CD1c-positive myeloid dendritic cell (primary cell): Measurements from ENCODE around the gene LRRC49.
"Not testable (repeated sequence)": the region's sequence is repeated elsewhere in the genome, so short reads cannot be mapped to it uniquely, and the experiment has no call there.

ENCODE experiments used
- DNase-seq: peaks from one replicate; pipeline ENCODE4 v3.0.0-alpha.2; 2016; ENCODE audit errors: extremely low spot score

LRRC49 gene

DNA sequence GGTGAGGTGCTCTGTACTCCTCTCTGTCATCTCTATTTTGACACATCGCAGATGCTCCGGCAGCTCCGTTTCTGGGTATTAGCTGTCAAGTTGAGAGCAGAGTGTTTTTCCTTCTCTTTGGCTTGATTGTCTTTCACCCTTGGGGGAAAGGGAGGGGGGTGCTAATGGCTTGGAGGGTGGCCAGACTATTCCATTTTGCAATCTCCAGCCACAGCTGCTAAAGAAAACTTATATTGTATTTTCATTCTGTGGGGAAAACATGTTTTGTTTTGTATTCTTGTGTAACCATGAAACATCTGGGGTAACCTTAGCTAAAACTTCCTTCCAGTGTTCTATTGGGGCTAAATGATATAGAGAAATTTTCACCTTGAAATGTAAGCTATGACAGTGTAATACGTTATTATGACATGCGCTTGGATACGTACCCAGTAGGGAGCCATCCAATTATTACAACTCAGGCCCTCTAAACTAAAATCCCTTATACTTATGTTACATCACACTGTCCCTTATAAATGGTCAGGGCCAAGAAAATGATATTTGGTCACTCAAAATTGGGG, 24.6 kb upstream of the LRRC49 start:
- no peak for DNase-seq

DNA sequence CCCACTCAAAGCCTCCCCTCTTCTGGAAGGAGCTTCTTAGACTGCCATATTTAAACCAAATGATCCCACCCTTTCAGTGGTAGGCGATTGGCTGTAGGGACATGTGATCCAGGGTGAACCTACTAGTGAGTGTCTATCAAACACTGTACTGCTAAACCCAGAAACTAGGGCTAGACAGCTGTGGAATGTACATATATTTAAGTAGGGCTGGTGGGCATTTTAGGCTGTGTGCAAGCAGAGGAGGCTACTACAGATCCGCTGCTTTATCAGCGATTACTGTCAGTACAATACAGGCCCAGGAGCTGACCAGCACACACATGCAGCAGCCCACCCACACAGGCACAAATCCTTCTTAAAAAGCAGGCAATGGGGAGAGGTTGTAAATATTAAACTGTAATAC, 23.3 kb upstream of the LRRC49 start:
- DNase-seq: no peak

DNA sequence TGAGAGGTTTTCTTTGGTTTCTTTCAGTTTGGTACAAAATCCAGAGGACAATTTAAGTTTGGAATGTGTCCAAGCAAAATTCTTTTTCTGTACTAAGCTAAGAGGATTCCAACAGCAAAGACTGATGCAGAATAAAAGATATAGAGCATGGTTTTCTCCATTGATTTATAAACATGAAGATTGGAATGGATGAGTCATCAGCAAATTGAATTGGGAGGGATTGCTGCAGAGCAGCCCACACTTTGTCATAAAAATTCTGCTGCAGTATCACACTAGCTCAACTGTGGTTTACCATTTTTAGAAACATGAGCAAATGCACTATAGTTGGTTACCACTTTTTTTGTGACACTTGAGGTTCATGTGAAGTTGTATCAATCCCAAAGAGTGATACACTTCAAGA, 22.6 kb upstream of the LRRC49 start:
- no peak for DNase-seq

DNA sequence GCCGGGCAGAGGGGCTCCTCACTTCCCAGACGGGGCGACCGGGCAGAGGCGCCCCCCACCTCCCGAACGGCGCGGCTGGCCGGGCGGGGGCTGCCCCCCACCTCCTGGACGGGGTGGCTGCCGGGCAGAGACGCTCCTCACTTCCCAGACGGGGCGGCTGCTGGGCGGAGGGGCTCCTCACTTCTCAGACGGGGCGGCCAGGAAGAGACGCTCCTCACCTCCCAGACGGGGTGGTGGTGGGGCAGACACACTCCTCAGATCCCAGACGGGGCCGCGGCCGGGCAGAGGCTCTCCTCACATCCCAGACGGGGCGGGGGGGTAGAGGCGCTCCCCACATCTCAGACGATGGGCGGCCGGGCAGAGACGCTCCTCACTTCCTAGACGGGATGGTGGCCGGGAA, 21.1 kb upstream of the LRRC49 start:
- not testable (repeated sequence) for DNase-seq

DNA sequence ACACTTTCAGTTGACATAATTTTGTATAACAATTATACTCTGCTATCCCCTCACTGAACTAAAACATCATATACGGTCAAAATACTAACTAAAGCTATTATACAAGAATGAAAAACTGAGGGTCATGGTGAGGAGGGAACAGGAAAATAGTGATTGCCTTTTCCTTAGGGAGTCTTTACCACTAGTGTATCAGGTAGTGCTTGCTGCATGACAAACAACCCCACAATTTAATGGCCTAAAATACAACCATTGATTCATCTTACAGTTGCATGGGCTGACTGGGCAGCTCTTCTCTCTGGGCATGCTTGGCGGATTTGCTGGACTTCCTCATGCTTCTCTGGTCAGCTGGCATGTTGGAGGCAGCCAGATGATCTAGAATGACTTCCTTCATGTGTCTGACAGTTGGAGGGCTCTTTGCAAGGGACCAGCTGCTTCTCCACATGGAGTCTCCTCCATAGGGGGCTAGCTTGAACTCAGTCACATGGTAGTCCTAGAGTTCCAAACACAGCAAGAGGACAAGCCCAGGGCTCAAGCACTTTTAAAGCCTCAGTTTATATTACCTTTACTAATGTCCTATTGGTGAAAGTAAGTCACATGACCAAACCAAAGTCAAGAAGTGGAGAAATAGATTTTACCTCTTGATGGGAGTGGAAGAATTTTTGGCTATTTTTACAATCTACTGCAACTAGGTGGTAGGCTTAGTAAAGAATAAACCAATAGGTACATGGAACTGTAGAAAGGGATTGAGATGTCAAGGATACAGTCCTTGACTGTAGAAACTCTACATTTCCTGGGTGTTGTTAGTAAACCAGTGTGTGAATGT, 19.2 kb upstream of the LRRC49 start:
- DNase-seq: no peak

DNA sequence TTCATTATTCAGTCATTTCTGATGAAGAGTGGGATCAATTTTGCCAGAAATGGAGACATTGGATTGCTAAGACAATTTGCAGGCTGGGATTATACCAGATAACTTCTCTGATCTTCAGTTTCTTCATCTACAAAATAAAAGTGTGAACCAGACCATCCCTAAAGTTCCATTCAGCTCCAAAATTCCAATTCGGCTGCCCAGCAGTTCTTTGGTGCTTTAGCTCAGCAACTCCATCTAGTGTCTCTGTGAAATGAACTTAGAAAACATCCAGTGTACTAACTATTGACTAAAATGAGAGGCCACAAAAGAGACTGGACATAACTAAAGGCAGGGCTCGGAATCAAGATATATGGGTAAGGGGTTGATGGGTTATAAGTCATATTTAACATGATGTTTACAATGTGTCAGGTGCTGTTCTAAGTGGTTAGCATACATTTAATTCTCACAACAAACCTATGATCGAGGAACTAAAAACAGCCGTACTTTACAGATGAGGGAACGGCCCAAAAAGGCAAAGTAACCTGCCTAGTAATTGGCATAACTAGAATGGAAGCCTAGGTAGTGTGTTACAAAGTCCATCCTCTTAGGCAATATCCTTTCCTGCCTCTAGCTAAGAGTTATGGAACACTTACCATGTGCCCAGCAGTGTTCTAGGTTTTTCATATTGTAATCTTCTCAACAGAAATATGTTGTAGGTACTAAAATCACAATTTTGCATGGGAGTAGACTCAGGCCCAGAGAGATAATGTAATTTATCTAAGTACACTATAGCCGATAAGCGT, 17.4 kb upstream of the LRRC49 start:
- no peak for DNase-seq

DNA sequence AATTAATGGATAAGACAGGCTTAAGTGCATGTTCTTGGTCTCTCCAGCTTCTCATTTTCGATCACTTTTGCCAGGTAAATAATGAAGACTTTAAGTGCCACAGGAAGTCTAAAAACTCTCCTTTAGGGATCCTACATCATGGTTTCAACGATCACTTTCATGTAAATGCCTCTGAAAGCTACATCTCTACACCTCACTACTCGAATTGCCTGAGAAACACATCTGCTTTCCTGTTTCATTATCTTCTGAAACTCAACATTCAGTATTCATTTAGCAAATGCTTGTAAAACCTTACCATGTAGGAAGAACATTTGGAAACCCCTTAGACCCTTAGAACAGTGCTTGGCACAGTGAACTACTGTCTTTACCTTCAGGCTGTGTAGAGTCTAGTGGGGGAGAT, 16.6 kb upstream of the LRRC49 start:
- no peak for DNase-seq

DNA sequence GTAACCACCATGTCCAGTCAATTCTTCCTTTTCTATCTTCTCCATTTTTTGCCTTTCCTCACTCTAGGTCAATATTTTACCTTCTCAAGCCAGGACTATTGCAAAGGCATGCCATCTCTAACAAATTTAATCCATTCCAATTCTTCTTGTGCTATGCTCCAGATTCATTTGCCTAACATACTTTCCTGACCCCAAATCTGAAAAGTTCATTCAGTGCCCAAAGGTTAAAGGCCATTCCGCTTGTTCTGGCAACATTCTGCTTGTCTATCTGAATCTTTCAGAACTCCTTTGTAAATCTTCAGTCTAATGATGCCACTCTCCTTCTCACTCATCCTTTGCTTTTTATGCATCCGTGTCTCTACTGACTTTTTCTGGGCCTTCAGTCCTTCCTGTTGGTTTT, 15.9 kb upstream of the LRRC49 start:
- no peak for DNase-seq

DNA sequence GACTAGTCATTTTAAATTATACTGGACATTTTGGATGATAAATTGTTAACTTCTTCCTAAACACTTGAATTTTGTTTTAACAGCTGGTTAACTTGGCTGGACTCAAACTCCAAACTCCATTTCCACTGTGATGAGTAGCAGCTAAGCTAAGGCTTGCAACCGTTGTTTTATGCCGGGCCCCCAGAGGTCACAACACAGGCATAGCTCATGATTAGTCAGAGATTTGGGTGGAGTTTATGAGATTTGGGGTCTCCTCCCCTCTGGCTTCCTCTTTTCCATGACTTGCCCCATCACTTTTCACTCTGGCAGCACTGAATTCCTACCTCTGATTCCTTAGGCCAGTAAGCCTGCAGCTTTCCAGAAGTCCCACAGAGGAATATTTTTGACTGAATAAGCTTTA, 13.2 kb upstream of the LRRC49 start:
- no peak for DNase-seq

DNA sequence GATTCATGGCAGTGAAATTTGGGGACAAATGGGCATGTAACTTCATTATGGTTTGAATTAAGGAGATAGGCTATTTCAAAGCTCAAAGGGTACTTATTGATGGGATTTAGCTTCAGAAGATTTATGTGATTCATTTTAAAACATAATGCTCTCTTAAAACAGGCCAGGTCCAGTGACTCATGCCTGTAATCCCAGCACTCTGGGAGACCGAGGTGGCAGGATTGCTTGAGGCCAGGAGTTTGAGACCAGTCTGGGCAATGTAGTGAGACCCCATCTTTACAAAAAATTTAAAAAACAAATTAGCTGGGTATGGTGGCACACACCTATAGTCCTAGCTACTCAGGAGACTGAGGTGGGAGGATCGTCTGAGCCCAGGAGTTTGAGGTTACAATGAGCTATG, 11.8 kb upstream of the LRRC49 start:
- no peak for DNase-seq

DNA sequence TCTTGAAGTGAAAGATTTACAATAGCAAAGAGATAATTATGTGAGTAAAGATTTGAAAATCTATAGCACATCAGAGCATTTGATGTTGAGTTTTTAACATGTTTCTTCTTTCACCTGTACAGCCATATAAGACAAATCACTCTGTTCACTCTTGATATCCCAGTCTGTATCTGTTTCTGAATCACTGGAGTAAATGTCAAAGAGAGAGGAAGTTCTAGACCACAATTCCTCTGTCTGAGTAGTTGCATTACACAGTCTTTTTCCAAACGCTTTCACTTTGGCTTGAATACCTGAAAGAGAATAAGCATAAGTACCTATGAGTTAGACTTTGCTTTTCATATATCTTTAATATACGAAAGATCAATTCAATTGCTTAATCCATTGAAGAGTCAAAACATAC, 10.3 kb upstream of the LRRC49 start:
- no peak for DNase-seq

DNA sequence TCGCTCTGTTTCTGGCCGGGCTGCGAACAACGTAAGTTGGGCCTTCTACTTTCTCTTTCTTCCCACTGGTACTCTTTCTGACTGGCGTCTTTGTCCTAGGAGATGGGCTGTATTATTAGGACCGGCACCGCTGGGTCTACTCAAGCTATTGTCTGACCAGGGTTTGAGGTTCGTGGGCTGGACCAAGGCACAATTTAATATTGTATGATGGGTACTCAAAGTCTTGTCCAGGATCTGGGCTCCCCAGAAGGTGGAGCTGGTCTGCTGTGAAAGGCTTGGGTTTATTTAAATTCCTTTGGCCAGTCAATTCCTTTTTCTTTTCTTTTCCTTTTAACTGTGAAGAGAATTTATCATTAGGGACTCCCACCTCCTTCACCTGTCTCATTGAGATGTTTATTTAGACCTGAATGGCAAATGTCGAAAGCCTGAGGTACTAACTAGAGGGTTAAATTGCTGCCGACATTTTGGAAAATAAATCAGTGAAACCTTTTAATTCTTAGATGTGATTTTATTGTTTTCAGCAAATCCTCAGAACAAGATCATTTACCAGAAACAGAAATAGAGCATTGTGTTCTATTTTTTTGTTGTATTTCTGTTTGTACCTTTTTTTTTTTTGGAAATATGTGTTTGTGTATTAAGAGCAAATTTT, 410 bp downstream of the LRRC49 start:
- peak; percentile 2 for DNase-seq

DNA sequence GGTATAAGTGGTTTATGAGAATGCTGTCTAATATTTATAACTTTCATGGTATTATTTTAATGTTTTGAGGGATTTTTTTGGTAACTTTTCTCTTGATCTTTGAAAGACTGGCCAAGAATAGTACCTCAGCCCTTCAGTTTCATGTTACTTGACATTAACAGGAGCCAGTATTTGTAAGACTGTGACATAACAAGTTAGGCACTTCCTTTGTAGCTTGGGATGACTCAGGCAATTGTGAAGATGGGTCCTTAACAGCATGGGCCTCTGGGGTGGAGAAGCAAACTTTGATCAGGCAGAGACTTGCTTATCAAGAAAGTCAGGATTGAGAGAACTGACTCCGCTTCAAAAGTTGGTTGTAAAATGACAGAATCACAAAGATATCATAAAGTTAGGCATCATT, 9.5 kb downstream of the LRRC49 start:
- DNase-seq: no peak

DNA sequence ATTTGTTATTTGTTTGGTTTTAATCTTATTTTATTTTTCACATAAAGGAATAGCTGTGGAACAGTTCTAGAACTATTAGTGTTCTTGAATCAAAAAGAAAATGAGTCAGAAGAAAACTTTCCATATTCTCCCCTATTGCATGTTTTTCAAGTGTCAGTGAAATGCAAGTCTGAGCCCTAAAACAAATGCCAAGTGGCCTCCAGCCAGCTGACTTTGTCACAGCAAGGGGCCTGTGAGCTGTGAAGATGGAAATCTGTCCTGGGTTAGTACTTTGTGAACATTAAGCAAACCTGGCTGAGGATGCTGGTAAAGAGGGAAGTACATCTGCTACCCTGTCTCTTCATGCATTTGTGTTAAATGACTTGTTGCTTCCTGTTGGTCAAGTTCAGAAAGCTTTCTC, 14.2 kb downstream of the LRRC49 start:
- DNase-seq: no peak

DNA sequence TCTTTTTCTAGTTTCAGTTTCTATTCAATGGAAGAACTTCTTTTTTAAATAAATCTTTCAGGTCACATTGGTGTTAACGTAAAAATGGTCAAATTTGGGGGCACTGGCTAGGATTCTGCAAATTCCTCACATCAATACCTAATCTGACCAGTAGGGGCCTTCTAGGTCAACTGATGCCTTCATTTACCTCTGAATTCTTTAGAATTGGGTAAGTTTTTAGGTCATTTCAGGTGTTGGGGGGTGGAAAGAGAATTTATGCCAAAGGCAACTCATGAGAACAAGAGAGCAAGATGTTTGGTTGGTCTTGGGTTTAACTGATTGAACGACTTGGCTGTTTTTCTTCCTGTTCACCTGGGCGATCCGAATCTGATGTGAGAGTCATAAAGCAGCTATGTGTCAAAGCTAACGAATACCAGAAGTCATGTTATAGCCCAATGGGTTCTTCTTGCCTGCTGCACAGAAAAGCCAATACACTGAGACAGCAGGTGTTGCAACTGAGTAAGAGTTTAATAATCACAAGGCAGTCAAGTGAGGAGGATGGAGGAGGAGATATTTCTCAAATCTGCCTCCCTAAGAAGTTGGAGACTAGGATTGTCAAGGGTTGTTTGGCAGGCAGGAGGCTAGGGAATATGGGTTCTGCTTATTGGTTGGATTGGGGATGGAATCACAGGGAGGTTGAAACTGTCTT, 15.3 kb downstream of the LRRC49 start:
- DNase-seq: no peak

DNA sequence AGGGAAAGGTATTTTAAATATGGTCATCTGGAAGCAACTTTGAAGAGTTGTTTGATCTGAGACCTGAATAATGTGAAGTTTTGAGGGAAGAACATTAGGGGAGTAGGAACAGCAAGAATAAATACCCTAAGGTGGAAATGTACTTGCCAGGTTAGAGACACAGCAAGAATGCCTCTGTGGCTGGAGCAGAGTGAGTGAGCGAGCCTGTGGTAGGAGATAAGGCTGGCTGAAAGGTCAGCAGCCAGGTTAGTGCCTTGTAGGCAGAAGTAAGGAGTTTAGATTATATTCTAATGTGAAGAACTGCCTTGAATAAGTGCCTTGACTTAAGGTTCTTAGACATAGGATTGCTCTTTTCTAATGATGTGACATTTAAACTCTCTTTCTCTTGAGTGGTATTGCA, 18.3 kb downstream of the LRRC49 start:
- no peak for DNase-seq

DNA sequence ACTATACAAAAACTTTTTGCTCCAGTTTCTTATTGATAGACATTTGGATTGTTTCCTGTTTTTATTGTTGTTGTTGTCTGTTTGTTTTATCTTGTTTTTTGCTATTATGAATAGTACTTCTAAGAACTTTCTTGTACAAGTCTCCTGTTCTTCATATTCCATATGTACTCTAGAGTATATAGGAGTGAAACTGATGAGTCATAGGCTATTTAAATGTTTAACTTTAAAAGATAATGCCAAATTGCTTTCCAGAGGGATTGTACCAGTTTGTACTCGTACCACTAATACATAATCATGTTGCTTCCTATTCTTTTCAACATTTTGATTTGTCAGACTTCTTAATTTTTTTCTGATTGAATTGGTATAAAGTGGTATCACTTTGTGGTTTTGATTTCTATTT, 19.6 kb downstream of the LRRC49 start:
- no peak for DNase-seq

DNA sequence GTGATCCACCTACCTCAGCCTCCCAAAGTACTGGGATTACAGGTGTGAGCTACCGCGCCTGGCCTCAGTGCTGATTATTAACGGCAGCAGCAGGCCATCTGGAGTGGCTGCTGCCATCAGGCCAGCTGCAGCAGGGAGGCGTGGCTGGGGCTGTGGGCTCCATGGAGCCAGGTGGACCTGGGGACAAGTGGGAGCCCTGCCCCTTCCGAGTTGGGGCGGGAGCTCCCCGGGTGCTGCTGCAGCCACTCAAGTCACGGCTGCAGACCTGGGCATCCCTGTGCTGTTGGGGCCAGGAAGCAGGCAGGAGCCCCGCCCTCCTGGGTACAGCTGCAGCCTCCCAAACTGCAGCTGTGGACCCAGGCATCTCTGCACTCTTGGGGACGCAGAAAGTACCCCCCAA, 23.9 kb downstream of the LRRC49 start:
- no peak for DNase-seq

DNA sequence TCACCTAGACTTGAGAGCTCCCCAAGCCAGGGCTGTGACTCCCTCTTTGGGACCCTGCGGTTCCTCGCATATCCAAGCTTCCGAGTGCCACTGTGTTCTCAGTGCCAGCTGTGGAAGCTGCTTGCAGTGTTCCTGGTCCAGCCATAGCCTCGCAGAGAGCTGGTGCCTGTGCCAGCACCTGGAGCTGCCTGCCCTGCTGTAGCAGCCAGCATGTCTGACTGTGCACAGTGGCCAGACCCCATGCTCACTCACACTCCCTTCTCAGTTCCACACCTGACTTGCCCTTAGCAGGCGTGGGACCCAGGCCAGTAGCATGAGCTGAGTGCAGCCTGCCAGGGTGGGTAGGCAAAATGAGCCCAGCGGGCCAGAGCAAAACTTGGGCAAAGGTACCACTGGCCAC, 25.3 kb downstream of the LRRC49 start:
- no peak for DNase-seq

DNA sequence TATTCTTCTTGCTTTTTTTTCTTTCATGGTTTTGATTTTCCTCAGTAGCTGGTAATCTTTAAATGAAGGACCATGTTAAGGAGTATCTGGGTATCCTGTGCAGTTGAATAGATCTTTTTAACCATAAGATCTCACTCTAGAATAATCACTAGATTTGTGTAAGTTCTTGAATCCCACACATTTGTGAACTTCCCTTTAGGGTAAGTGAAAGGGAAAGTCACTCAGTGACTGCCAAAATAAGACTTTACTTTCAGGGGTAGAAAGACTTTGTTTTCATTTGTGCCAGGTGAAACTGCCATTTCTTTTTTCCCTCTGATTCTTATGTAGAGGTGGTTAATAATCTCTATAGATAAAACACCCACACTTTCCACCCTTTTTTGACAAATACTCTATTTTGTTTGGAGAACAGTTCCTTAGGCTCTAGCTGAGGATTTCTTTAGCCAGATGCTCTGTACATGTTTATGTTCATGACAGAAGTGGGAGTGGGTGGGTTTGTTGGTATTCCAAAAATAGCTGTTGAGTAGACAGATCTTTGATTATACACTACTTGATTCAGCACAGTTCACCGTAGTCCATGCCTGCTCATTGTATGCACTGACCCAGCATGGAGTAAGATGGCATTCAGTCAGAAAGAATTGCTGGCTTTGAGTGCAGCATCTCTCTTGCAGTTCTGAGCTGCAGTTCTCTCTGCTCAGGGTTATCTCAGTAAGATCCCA, 28.5 kb downstream of the LRRC49 start:
- DNase-seq: peak; percentile 5

DNA sequence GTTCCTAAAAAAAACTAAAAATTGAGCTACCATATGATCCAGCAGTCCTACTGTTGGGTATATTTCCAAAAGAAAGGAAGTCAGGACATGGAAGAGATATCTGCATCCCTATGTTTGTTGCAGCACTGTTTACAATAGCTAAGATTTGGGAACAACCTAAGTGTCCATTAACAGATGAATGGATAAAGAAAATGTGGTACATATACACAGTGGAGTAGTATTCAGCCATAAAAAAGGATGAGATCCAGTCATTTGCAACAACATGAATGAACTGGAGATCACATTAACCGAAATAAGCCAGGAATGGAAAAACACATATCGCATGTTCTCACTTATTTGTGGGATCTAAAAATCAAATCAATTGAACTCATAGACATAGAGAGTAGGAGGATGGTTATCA, 29.5 kb downstream of the LRRC49 start:
- DNase-seq: no peak
